CD14-positive monocyte (primary cell): ENCODE results near the gene BRIP1. TPM values are rescaled to one million over a fixed set of nuclear protein-coding genes. Genes with fewer than 3 reads are reported as not detected.

Experiments
- DNase-seq, 3 donors: peaks; one replicate each; pipeline ENCODE4 v3.0.0-alpha.2; 2011 to 2022
- H2AFZ ChIP-seq: 2 replicates; pipeline ENCODE4 v1.6.0; 2012; ENCODE audit warnings: mild to moderate bottlenecking, low read depth, low read length, inconsistent platforms; ENCODE audit not compliant: insufficient read depth, poor library complexity, severe bottlenecking
- H3K27ac ChIP-seq, 2 donors: 1 replicate in 1 of 2; 2 replicates in 1 of 2; pipeline ENCODE4 v1.5.1; 2012 to 2013; ENCODE audit warnings: low read length in 2 of 2, control low read depth in 1 of 2, inconsistent platforms in 1 of 2, low read depth in 1 of 2, mild to moderate bottlenecking in 1 of 2
- H3K27me3 ChIP-seq, 2 donors: one replicate each; pipeline versions ENCODE4 v1.6.0 to v1.6.1; 2011 to 2013; ENCODE audit warnings: low read length in 2 of 2; ENCODE audit not compliant: control insufficient read depth in 2 of 2, insufficient read depth in 2 of 2
- H3K36me3 ChIP-seq, 2 donors: replicated peaks in 1 of 2; 1 replicate in 1 of 2; 2 replicates in 1 of 2; pipeline versions ENCODE4 v1.5.1 to v1.6.1; 2012 to 2013; ENCODE audit warnings: low read length in 2 of 2, control low read depth in 1 of 2, inconsistent platforms in 1 of 2, mild to moderate bottlenecking in 1 of 2; ENCODE audit not compliant: insufficient read depth in 2 of 2, control insufficient read depth in 1 of 2
- H3K4me1 ChIP-seq, 2 donors: 1 replicate in 1 of 2; 2 replicates in 1 of 2; pipeline versions ENCODE4 v1.5.1 to v1.6.1; 2012 to 2013; ENCODE audit warnings: low read length in 2 of 2, control low read depth in 1 of 2, inconsistent platforms in 1 of 2, mild to moderate bottlenecking in 1 of 2, moderate library complexity in 1 of 2; ENCODE audit not compliant: insufficient read depth in 2 of 2, control insufficient read depth in 1 of 2
- H3K4me2 ChIP-seq: replicated peaks from 2 replicates; pipeline ENCODE3; 2012; ENCODE audit warnings: low read length, moderate library complexity, mild to moderate bottlenecking; ENCODE audit not compliant: poor library complexity, severe bottlenecking; ENCODE audit errors: extremely low read depth
- H3K4me3 ChIP-seq, 3 experiments: fragments of 200-600 bp in 1 of 3; sonication (generic) in 1 of 3; replicated peaks in 1 of 3; 1 replicate in 2 of 3; 2 replicates in 1 of 3; pipeline ENCODE4 v1.5.1; 2011 to 2013; ENCODE audit warnings: low read length in 3 of 3, mild to moderate bottlenecking in 3 of 3, control low read depth in 2 of 3, low read depth in 2 of 3, inconsistent platforms in 1 of 3, moderate library complexity in 1 of 3
- H3K79me2 ChIP-seq: 2 replicates; pipeline ENCODE4 v1.6.0; 2012; ENCODE audit warnings: mild to moderate bottlenecking, control low read depth, inconsistent platforms, low read length, moderate library complexity; ENCODE audit not compliant: insufficient read depth
- H3K9ac ChIP-seq: 2 replicates; pipeline ENCODE4 v1.6.0; 2017; ENCODE audit warnings: low read length, mild to moderate bottlenecking; ENCODE audit not compliant: insufficient read depth, poor library complexity, severe bottlenecking
- H3K9me3 ChIP-seq, 2 donors: replicated peaks in 1 of 2; 1 replicate in 1 of 2; 2 replicates in 1 of 2; pipeline versions ENCODE4 v1.5.1 to v1.6.1; 2012 to 2013; ENCODE audit warnings: low read length in 2 of 2, control low read depth in 1 of 2; ENCODE audit not compliant: control insufficient read depth in 1 of 2, insufficient read depth in 1 of 2
- H4K20me1 ChIP-seq: 2 replicates; pipeline ENCODE4 v1.6.0; 2012; ENCODE audit warnings: mild to moderate bottlenecking, low read length, control low read depth, moderate library complexity; ENCODE audit not compliant: insufficient read depth
- H3K27ac Mint-ChIP-seq, 7 donors: one replicate each; pipeline ENCODE4 v1.8.0; 2020; ENCODE audit warnings: mild to moderate bottlenecking in 7 of 7, mixed read lengths in 7 of 7, moderate library complexity in 6 of 7, inconsistent platforms in 2 of 7
- H3K27me3 Mint-ChIP-seq, 3 donors: one replicate each; pipeline ENCODE4 v1.8.0; 2021 to 2022; ENCODE audit warnings: low read depth in 3 of 3, mild to moderate bottlenecking in 3 of 3, mixed read lengths in 3 of 3, moderate library complexity in 3 of 3, inconsistent platforms in 1 of 3
- H3K36me3 Mint-ChIP-seq, 2 donors: one replicate each; pipeline ENCODE4 v1.8.0; 2020; ENCODE audit warnings: mixed read lengths in 2 of 2, inconsistent platforms in 1 of 2, mild to moderate bottlenecking in 1 of 2
- H3K4me1 Mint-ChIP-seq: one replicate; pipeline ENCODE4 v1.8.0; 2020; ENCODE audit warnings: mild to moderate bottlenecking, mixed read lengths
- H3K4me3 Mint-ChIP-seq, 2 donors: one replicate each; pipeline ENCODE4 v1.8.0; 2020; ENCODE audit warnings: mild to moderate bottlenecking in 2 of 2, mixed read lengths in 2 of 2, moderate library complexity in 1 of 2
- H3K9me3 Mint-ChIP-seq, 7 donors: one replicate each; pipeline ENCODE4 v1.8.0; 2020 to 2022; ENCODE audit warnings: mixed read lengths in 7 of 7, mild to moderate bottlenecking in 6 of 7, moderate library complexity in 6 of 7, inconsistent platforms in 2 of 7
- WGBS: methylation state at CpG from one replicate; pipeline ENCODE4 v1.1.5; 2013; ENCODE audit warnings: missing lambda C conversion rate; ENCODE audit not compliant: insufficient coverage; 5-methylcytosine and 5-hydroxymethylcytosine counted together
- intact Hi-C, 2 donors: fragments of 100-400 bp; cut with micrococcal nuclease; formaldehyde crosslinking; loops; one replicate each; pipeline versions ENCODE4 v1.15.0 to v1.15.1; 2023
- polyA plus RNA-seq, 3 donors: library from polyadenylated mRNA; depleted of rRNA in 1 of 3; unstranded in 2 of 3; stranded (reverse) in 1 of 3; fragments of 300-500 nt in 2 of 3; fragments of >200 nt in 1 of 3; fragmentation: Illumina TruSeq in 2 of 3; gene quantifications; 1 replicate in 2 of 3; 2 replicates in 1 of 3; pipeline ENCODE4 v1.2.3, GENCODE V29; 2012 to 2021
- TF ChIP-seq, protein P1 (sequence below): fragments of 200-600 bp; IDR thresholded peaks from one replicate; pipeline ENCODE4 v1.8.0; 2022; ENCODE audit warnings: antibody characterized with exemption, mild to moderate bottlenecking

BRIP1 gene
- polyA plus RNA-seq, 3 donors, result 0.11 to 0.12 TPM; not detected in 1

- Histone ChIP-seq H4K20me1 (no peaks in the 10 kb centered on the region), H3K27me3 (no peaks in the 10 kb centered on the region), H3K4me3 (no peak overlapping the region), H3K9ac (no peak overlapping the region), H3K4me1 (no peaks in the 10 kb centered on the region), H3K9me3 (no peaks in the 10 kb centered on the region), H3K36me3 (peaks cover 0 to 24% of the 10 kb centered on the region in 2 donors), H3K79me2 (no peaks in the 10 kb centered on the region), H3K27ac (no peak overlapping the region), H2AFZ (no peak overlapping the region), H3K4me2 (no peak overlapping the region)
- Mint-ChIP-seq H3K4me1 (peaks cover 2% of the 10 kb centered on the region), H3K36me3 (peaks cover 40 to 53% of the 10 kb centered on the region in 2 donors), H3K27ac (no peak overlapping the region), H3K27me3 (no peaks in the 10 kb centered on the region), H3K4me3 (no peak overlapping the region), H3K9me3 (peaks cover 0 to 7% (median 1%) of the 10 kb centered on the region in 7 donors)
- DNase-seq, result no peak
- TF ChIP-seq, protein P1, sequence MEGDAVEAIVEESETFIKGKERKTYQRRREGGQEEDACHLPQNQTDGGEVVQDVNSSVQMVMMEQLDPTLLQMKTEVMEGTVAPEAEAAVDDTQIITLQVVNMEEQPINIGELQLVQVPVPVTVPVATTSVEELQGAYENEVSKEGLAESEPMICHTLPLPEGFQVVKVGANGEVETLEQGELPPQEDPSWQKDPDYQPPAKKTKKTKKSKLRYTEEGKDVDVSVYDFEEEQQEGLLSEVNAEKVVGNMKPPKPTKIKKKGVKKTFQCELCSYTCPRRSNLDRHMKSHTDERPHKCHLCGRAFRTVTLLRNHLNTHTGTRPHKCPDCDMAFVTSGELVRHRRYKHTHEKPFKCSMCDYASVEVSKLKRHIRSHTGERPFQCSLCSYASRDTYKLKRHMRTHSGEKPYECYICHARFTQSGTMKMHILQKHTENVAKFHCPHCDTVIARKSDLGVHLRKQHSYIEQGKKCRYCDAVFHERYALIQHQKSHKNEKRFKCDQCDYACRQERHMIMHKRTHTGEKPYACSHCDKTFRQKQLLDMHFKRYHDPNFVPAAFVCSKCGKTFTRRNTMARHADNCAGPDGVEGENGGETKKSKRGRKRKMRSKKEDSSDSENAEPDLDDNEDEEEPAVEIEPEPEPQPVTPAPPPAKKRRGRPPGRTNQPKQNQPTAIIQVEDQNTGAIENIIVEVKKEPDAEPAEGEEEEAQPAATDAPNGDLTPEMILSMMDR, result no peak
- intact Hi-C loops, result no loop called here
Measured at GRCh38 chr17:61757168-61757567, 106.2 kb downstream of the BRIP1 start.

DNA sequence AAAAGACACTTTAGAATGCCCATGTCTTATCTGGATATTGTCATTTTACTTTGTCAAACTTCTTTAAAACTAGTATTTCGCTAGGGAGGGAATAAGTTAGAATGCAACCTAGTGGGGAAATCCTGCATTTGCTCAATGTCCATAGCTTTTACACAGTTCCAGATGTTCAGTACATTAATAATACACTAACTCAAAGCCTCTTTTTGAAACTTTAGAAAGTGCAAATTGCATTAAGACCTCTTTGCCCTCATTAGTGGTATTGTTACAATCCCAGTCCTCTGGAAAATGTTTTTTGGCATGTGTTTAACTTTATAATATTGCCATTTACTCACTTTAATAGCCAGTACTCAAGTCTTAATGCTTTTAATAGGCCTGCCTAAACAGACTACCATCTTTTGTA is 106.8 kb downstream of the BRIP1 start:
- peaks cover 0 to 4% (median 0%) of the 10 kb centered on the region in 7 donors for H3K9me3 Mint-ChIP-seq
- Histone ChIP-seq H3K4me2 (no peak overlapping the region), H3K27ac (no peak overlapping the region), H4K20me1 (no peaks in the 10 kb centered on the region), H3K9me3 (no peaks in the 10 kb centered on the region), H2AFZ (no peak overlapping the region), H3K4me3 (no peak overlapping the region), H3K9ac (no peak overlapping the region), H3K79me2 (no peaks in the 10 kb centered on the region), H3K27me3 (no peaks in the 10 kb centered on the region), H3K4me1 (no peaks in the 10 kb centered on the region), H3K36me3 (peaks cover 0 to 22% of the 10 kb centered on the region in 2 donors)
- no peak for DNase-seq
- no CpG with 5 or more reads among the region's 1 CpG for WGBS
- TF ChIP-seq, protein P1, result no peak
- H3K27ac Mint-ChIP-seq, result no peak overlapping the region
- H3K36me3 Mint-ChIP-seq, result peaks cover 38 to 48% of the 10 kb centered on the region in 2 donors
- no peak overlapping the region for H3K4me3 Mint-ChIP-seq
- H3K27me3 Mint-ChIP-seq, result no peaks in the 10 kb centered on the region
- intact Hi-C loops, result no loop called here
- peaks cover 2% of the 10 kb centered on the region for H3K4me1 Mint-ChIP-seq
